Brain microvascular endothelial cell (primary cell): ENCODE data around the gene LRP5.

Source experiments
- DNase-seq: peaks from one replicate; pipeline ENCODE4 v3.0.0-alpha.2; 2020
- H3K27ac ChIP-seq: fragments of 250-450 bp; sonication (Bioruptor Pico); 2 replicates; pipeline ENCODE4 v1.5.1; 2020; ENCODE audit warnings: mild to moderate bottlenecking, moderate library complexity
- H3K27me3 ChIP-seq: fragments of 250-450 bp; sonication (Bioruptor Pico); replicated peaks from 2 replicates; pipeline ENCODE4 v1.5.1; 2020; ENCODE audit warnings: mild to moderate bottlenecking
- H3K36me3 ChIP-seq: fragments of 250-450 bp; sonication (Bioruptor Pico); replicated peaks from 2 replicates; pipeline ENCODE4 v1.5.1; 2020; ENCODE audit warnings: mild to moderate bottlenecking
- H3K4me3 ChIP-seq: 2 replicates; pipeline ENCODE4 v1.5.1; 2011; ENCODE audit warnings: low read depth, mild to moderate bottlenecking, control low read depth, low read length, moderate library complexity
- in situ Hi-C: cut with HindIII; loops from 2 replicates; pipeline ENCODE4 v1.10.0; 2017; ENCODE audit warnings: low sequenced_read_pairs, low pct_ligation_motif_present
- TF ChIP-seq, protein P1 (sequence below): IDR thresholded peaks from 2 replicates; pipeline ENCODE4 v1.5.1; 2011; ENCODE audit warnings: low read depth, mild to moderate bottlenecking, moderate library complexity, low read length, control low read depth, inconsistent platforms; ENCODE audit errors: missing control alignments

The LRP5 gene

DNA sequence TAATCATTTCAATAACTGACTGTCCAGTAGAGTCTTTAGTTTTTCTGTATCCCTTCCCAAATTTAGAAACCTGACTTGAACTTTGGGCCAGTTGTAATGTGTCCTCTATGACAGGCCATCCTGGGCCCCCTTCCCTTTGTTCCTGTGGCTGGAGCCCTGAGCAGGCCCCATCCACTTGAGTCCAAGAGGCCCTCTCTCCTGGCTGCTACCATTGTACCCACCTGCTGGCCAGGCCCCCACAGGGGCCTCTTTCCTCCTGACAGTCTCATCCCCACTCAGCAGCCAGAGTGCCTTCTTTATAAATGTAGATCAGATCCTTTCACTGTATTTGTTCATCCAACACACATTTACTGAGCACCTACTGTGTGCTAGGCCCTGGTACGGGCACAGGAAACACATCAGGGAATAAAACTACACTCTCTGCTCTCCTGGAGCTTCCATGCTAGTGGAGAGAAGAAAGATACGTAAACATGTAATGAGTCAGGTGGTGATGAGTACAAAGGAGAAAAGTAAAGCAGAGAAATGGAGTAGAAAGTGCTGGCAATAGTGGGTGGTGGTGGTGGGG lies 2.7 kb upstream of the LRP5 start:
- no peak for DNase-seq
- H3K27ac ChIP-seq, result no peak overlapping the region
- no peaks in the 10 kb centered on the region for H3K36me3 ChIP-seq
- in situ Hi-C loops, result no loop called here
- H3K27me3 ChIP-seq, result no peaks in the 10 kb centered on the region
- H3K4me3 ChIP-seq, result no peak overlapping the region
- TF ChIP-seq, protein P1, sequence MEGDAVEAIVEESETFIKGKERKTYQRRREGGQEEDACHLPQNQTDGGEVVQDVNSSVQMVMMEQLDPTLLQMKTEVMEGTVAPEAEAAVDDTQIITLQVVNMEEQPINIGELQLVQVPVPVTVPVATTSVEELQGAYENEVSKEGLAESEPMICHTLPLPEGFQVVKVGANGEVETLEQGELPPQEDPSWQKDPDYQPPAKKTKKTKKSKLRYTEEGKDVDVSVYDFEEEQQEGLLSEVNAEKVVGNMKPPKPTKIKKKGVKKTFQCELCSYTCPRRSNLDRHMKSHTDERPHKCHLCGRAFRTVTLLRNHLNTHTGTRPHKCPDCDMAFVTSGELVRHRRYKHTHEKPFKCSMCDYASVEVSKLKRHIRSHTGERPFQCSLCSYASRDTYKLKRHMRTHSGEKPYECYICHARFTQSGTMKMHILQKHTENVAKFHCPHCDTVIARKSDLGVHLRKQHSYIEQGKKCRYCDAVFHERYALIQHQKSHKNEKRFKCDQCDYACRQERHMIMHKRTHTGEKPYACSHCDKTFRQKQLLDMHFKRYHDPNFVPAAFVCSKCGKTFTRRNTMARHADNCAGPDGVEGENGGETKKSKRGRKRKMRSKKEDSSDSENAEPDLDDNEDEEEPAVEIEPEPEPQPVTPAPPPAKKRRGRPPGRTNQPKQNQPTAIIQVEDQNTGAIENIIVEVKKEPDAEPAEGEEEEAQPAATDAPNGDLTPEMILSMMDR, result no peak

DNA sequence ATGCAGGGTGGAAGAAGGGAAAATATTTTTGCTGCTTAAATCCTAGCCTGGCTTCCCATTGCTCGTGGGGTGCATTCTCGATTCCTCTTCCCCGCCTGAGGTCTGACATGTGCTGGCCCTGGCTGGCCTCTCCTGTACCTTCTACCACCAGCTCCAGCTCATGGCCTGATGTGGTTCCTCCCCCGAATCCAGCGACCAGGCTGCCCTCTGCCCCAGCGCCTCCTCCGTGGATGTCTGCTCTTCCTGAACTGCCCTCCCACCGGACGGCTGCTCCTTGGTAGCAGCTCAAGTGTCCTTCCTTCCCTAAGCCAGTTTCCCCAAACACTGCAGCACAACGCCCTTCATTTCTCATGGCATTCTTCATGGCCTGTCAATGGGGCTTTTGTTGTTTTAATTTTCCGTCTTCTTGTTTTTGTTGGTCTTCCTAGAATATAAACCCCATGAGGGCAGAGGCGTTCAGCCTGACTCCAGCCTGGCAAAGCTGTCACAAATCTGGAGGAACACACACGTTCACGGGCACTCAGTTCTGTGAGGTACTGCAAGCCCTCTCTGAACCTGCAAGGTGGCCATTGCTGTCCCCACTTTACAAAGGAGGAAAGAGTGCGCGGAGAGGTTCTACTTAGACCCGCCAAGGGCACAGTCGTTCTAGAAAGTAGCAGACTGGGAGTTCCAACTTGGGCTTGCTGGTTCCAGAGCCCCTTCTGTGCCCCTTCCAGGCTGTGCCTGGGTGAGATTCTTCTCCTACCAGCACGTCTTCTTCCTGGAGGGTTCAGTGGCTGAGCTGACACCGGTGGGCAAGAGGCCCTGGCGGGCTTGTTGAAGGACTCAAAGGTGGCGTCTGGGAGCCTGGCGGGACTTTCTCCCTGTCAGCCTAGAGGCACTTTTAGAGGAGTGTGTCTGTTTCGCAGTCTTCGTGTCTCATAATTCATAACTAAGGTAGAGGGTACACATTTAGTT lies 953 bp upstream of the LRP5 start:
- no peaks in the 10 kb centered on the region for H3K36me3 ChIP-seq
- in situ Hi-C loops, result no loop called here
- no peak overlapping the region for H3K4me3 ChIP-seq
- TF ChIP-seq, protein P1, result no peak
- DNase-seq, result no peak
- H3K27me3 ChIP-seq, result no peaks in the 10 kb centered on the region
- H3K27ac ChIP-seq, result no peak overlapping the region

DNA sequence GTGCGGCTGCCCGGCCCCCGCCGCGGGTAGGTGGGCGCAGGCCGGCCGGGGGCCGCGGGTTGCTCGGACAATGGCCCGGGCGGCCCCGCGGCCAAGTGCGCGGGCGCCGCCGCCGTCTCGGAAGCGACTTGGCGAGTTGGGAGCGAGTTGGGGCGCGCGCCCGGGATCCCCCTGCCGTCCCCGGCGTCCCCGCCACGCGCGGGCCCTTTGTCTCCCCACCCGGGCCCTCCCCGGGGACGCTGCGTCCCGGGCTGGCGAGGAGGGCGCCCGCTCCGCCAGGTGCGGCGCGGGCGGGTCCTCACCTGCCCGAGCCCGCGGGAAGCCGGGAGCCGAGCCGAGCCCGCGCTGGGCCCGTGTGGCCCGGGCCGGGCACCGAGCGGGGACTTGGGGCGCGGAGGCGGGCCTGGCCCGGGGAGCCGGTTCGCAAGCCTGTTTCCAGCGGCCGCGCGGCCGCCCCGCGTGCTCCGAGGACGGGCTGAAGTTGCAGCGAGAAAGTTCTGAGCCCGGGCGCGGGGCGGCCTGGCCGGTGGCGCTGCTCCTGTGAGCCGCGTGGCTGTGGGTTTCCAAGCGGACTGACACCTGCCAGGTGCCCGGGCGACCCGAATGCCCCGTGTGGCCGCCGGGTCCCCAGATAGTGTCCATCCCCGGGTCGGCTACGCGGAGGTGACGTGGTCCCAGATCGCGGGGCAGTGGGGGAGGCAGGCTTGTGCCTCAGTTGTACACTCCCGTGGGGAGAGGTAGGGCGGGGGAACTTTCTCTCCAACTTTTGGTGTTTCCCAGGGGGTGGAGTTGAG lies 586 bp downstream of the LRP5 start:
- in situ Hi-C loops, result no loop called here
- Histone ChIP-seq H3K4me3 (peak overlapping the region; percentile 61), H3K27me3 (no peaks in the 10 kb centered on the region), H3K27ac (peak overlapping the region; percentile 64), H3K36me3 (no peaks in the 10 kb centered on the region)
- TF ChIP-seq, protein P1, result no peak
- DNase-seq, result no peak

DNA sequence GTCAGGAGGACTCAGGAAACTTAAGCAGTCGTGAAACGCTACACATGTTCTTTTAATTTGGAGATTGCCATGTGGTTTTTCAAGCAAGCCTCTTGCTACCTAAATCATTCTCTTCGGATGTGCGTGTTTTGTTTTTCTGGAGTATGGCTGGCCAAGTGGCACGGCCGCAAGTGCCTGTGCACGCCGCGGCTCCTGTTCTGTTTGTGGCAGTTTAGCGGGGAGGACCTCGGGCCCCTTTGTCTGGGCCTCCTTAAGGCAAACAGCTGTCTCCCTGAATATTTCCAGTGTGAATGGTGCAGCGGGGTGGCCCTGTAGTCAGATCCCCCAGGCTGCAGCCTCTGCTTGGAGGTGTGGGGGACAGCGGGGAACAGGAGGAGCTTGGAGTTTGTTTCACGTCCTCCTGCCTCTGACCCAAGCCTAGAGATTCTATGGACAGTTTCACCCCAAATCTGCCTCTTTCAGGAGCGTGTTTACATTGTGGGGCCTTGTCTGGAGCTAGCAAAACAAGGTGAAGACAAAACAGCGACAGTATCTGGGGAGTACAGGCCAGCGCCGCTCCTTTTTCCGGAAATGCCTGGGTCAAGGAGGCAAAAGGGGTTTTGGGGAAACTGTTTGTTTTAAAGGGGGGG lies 1.3 kb downstream of the LRP5 start:
- peak; percentile 6 for DNase-seq
- Histone ChIP-seq H3K36me3 (no peaks in the 10 kb centered on the region), H3K27ac (peak overlapping the region; percentile 64), H3K4me3 (peak overlapping the region; percentile 61), H3K27me3 (no peaks in the 10 kb centered on the region)
- TF ChIP-seq, protein P1, result no peak
- in situ Hi-C loops, result no loop called here
